HepG2 (cell line): Measurements from ENCODE around the gene C1QTNF5.

Experiments
- AGO2 ChIP-seq: fragments of 200-400 bp; formaldehyde crosslinking; optimal IDR thresholded peaks from 2 replicates; pipeline ENCODE3; 2017; ENCODE audit warnings: mild to moderate bottlenecking, low read depth, low read length, moderate library complexity
- HNRNPLL ChIP-seq: fragments of 200-400 bp; formaldehyde crosslinking; IDR thresholded peaks from 2 replicates; pipeline ENCODE4 v1.6.1; 2017; ENCODE audit warnings: mild to moderate bottlenecking, low read depth, low read length; ENCODE audit not compliant: poor library complexity, severe bottlenecking
- KAT2B ChIP-seq: fragments of 150-350 bp; IDR thresholded peaks from 2 replicates; pipeline ENCODE4 v1.6.1; 2014; ENCODE audit warnings: low read depth, low read length, borderline replicate concordance
- KAT8 ChIP-seq: IDR thresholded peaks from 2 replicates; pipeline ENCODE4 v1.6.1; 2016; ENCODE audit warnings: missing genetic modification reagents, missing compliant biosample characterization
- POLR2A ChIP-seq, 2 experiments: IDR thresholded peaks; 2 replicates each; pipeline ENCODE4 v1.6.1; 2011; ENCODE audit warnings: low read depth in 2 of 2, low read length in 2 of 2, mild to moderate bottlenecking in 1 of 2, moderate library complexity in 1 of 2; ENCODE audit not compliant: insufficient read depth in 1 of 2
- SETDB1 ChIP-seq: sonication (generic); formaldehyde crosslinking; IDR thresholded peaks from 2 replicates; pipeline ENCODE4 v1.5.1; 2020; ENCODE audit warnings: missing genetic modification reagents, mild to moderate bottlenecking, borderline replicate concordance
- SKI ChIP-seq: fragments of 450-650 bp; IDR thresholded peaks from one replicate; pipeline ENCODE4 v1.6.1; 2018; ENCODE audit warnings: mild to moderate bottlenecking; ENCODE audit not compliant: partially characterized antibody
- TF ChIP-seq, protein P1 (sequence below): sonication (generic); formaldehyde crosslinking; IDR thresholded peaks from 2 replicates; pipeline ENCODE4 v1.5.0; 2020; ENCODE audit warnings: mild to moderate bottlenecking, missing genetic modification reagents, moderate library complexity
- TF ChIP-seq, protein P2 (sequence below), 2 experiments: IDR thresholded peaks; 2 replicates each; pipeline ENCODE4 v1.6.1; 2011 to 2012; ENCODE audit warnings: low read length in 2 of 2, borderline replicate concordance in 1 of 2, low read depth in 1 of 2, mild to moderate bottlenecking in 1 of 2, moderate library complexity in 1 of 2

DNA sequence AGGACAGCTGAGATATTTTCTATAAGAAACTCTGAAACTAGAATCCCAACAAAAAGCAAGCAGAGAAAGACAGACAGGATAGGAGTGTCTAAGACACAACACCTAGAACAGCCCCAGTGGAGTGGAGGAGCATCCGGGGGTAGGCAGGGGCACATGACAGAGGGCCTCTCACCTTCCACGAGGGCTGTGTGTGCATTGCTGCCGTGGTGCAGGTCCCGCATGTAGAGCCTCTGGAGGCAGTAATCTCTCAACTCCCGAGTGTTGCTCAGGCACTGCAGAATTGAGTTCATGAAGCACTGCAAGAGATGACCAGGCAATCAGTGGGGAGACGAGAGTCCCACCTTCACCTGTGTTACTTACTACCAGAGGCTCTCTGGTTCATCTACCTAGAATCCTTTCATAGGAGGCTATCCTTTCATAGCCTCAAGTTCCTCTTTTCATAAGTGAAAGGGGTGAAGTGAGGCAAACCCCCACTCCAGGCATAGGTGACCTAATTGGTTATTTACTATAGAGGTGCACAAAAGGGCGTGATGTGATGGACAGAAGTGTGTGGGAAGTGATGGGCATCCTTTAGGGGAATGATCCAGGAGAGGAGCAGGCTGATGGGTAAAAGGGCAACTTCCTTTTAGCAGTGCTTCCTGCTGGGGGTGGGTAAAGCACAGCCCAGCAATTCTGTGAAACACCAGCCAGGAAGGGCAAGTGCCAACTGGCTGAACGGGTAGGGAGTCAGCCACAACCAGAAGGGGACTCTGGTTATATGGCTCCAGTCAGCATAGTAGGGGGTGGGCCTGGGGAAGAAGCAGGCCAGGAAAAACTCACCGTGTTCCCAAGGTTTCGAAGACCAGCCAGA, 18.9 kb upstream of the C1QTNF5 start:
- no peak for TF ChIP-seq SETDB1 (CRISPR knock-in tag)
- TF ChIP-seq, protein P1, sequence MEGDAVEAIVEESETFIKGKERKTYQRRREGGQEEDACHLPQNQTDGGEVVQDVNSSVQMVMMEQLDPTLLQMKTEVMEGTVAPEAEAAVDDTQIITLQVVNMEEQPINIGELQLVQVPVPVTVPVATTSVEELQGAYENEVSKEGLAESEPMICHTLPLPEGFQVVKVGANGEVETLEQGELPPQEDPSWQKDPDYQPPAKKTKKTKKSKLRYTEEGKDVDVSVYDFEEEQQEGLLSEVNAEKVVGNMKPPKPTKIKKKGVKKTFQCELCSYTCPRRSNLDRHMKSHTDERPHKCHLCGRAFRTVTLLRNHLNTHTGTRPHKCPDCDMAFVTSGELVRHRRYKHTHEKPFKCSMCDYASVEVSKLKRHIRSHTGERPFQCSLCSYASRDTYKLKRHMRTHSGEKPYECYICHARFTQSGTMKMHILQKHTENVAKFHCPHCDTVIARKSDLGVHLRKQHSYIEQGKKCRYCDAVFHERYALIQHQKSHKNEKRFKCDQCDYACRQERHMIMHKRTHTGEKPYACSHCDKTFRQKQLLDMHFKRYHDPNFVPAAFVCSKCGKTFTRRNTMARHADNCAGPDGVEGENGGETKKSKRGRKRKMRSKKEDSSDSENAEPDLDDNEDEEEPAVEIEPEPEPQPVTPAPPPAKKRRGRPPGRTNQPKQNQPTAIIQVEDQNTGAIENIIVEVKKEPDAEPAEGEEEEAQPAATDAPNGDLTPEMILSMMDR (CRISPR knock-in tag) = no peak
- no peak for TF ChIP-seq KAT8 (CRISPR knock-in tag)
- TF ChIP-seq AGO2 = no peak
- TF ChIP-seq, protein P2, sequence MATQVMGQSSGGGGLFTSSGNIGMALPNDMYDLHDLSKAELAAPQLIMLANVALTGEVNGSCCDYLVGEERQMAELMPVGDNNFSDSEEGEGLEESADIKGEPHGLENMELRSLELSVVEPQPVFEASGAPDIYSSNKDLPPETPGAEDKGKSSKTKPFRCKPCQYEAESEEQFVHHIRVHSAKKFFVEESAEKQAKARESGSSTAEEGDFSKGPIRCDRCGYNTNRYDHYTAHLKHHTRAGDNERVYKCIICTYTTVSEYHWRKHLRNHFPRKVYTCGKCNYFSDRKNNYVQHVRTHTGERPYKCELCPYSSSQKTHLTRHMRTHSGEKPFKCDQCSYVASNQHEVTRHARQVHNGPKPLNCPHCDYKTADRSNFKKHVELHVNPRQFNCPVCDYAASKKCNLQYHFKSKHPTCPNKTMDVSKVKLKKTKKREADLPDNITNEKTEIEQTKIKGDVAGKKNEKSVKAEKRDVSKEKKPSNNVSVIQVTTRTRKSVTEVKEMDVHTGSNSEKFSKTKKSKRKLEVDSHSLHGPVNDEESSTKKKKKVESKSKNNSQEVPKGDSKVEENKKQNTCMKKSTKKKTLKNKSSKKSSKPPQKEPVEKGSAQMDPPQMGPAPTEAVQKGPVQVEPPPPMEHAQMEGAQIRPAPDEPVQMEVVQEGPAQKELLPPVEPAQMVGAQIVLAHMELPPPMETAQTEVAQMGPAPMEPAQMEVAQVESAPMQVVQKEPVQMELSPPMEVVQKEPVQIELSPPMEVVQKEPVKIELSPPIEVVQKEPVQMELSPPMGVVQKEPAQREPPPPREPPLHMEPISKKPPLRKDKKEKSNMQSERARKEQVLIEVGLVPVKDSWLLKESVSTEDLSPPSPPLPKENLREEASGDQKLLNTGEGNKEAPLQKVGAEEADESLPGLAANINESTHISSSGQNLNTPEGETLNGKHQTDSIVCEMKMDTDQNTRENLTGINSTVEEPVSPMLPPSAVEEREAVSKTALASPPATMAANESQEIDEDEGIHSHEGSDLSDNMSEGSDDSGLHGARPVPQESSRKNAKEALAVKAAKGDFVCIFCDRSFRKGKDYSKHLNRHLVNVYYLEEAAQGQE (IDR thresholded peaks at IDR 0.05; ENCODE audit: borderline replicate concordance in 1 of 2, low read depth in 1 of 2, low read length in 2 of 2) = no peak
- no peak for TF ChIP-seq HNRNPLL
- no peak for TF ChIP-seq SKI
- no peak for TF ChIP-seq KAT2B
- TF ChIP-seq POLR2A (IDR thresholded peaks at IDR 0.05; ENCODE audit: insufficient read depth in 1 of 2, low read depth in 2 of 2, low read length in 2 of 2) = no peak
